Small intestine (tissue), 7 donors: ENCODE results near the gene EPHA5. TPM values are rescaled to one million over a fixed set of nuclear protein-coding genes. Genes with fewer than 3 reads are reported as not detected.

Experiments
- DNase-seq, 2 donors: peaks; one replicate each; pipeline versions ENCODE4 v3.0.0 to v3.0.0-alpha.2; 2013
- FAIRE-seq: peaks from 2 replicates; lab custom pipeline; 2012; peaks lifted over from hg19 to GRCh38; lab: Jason Lieb, UNC
- H3K27ac ChIP-seq, 3 donors: one replicate each; pipeline ENCODE4 v1.5.1; 2013; ENCODE audit warnings: low read length in 2 of 3, mild to moderate bottlenecking in 2 of 3, control low read depth in 1 of 3, inconsistent platforms in 1 of 3, low read depth in 1 of 3, moderate library complexity in 1 of 3
- H3K27me3 ChIP-seq, 3 donors: one replicate each; pipeline ENCODE4 v1.6.1; 2013; ENCODE audit warnings: low read length in 3 of 3, inconsistent platforms in 1 of 3; ENCODE audit not compliant: control insufficient read depth in 3 of 3, insufficient read depth in 3 of 3
- H3K36me3 ChIP-seq, 3 donors: one replicate each; pipeline ENCODE4 v1.6.1; 2013; ENCODE audit warnings: low read length in 3 of 3, inconsistent platforms in 1 of 3, low read depth in 1 of 3, mild to moderate bottlenecking in 1 of 3, moderate library complexity in 1 of 3; ENCODE audit not compliant: control insufficient read depth in 3 of 3, insufficient read depth in 2 of 3
- H3K4me1 ChIP-seq, 3 donors: one replicate each; pipeline ENCODE4 v1.6.1; 2013; ENCODE audit warnings: low read length in 2 of 3, inconsistent platforms in 1 of 3, low read depth in 1 of 3, mild to moderate bottlenecking in 1 of 3, moderate library complexity in 1 of 3; ENCODE audit not compliant: control insufficient read depth in 3 of 3, insufficient read depth in 2 of 3
- H3K4me3 ChIP-seq, 3 donors: one replicate each; pipeline ENCODE4 v1.5.1; 2013; ENCODE audit warnings: low read length in 3 of 3, control low read depth in 1 of 3, inconsistent platforms in 1 of 3, low read depth in 1 of 3, mild to moderate bottlenecking in 1 of 3, moderate library complexity in 1 of 3
- H3K9me3 ChIP-seq, 2 donors: one replicate each; pipeline ENCODE4 v1.6.1; 2013; ENCODE audit warnings: low read depth in 1 of 2, low read length in 1 of 2; ENCODE audit not compliant: control insufficient read depth in 2 of 2, insufficient read depth in 1 of 2
- WGBS, 3 donors: extraction: QIAGEN DNeasy Blood & Tissue Kit; methylation state at CpG; one replicate each; pipeline ENCODE4 v1.1.7; 2013; 5-methylcytosine and 5-hydroxymethylcytosine counted together
- polyA plus RNA-seq, 4 donors: library from polyadenylated mRNA; stranded (reverse) in 3 of 4; unstranded in 1 of 4; fragments of 200-250 nt in 3 of 4; fragments of 120-200 nt in 1 of 4; gene quantifications; one replicate each; pipeline versions ENCODE4 v1.2.1 to v1.2.3, GENCODE V29; 2013
- donor health status: healthy with polysubstance abuse.
- donor health status: control.
- donor health status: control.
- donor health status: Bipolar disorder and iron deficiency.
- donor health status: healthy.

EPHA5 gene
- polyA plus RNA-seq, 4 donors: 0.03 to 0.07 TPM; not detected in 2

GRCh38 chr4:65651751-65652150 is 18.5 kb downstream of the EPHA5 start:
- Histone ChIP-seq H3K9me3 (no peaks in the 10 kb centered on the region), H3K27ac (no peak overlapping the region), H3K36me3 (no peaks in the 10 kb centered on the region), H3K27me3 (no peaks in the 10 kb centered on the region), H3K4me1 (no peaks in the 10 kb centered on the region), H3K4me3 (no peak overlapping the region)
- 53 to 69% (median 57%) methylated on average over 3 of the region's 3 CpGs for WGBS, 3 donors
- DNase-seq: no peak
- no peak for FAIRE-seq

- FAIRE-seq: no peak
- 38 to 59% (median 46%) methylated on average over 1 of the region's 1 CpG for WGBS, 3 donors
Observed at GRCh38 chr4:65651031-65651430, 19.3 kb downstream of the EPHA5 start.

GRCh38 chr4:65646136-65646535 is 24.2 kb downstream of the EPHA5 start:
- no peaks in the 10 kb centered on the region for H3K9me3 ChIP-seq
- H3K27ac ChIP-seq: no peak overlapping the region
- no peaks in the 10 kb centered on the region for H3K36me3 ChIP-seq
- no peaks in the 10 kb centered on the region for H3K4me1 ChIP-seq
- H3K27me3 ChIP-seq: no peaks in the 10 kb centered on the region
- WGBS, 3 donors: 52 to 80% (median 74%) methylated on average over 1 of the region's 1 CpG
- FAIRE-seq (no peak), DNase-seq (no peak)
- H3K4me3 ChIP-seq: no peak overlapping the region

More at GRCh38 chr4:65651031-65651430, 19.3 kb downstream of the EPHA5 start:
- Histone ChIP-seq H3K36me3 (no peaks in the 10 kb centered on the region), H3K4me3 (no peak overlapping the region), H3K9me3 (no peaks in the 10 kb centered on the region), H3K4me1 (no peaks in the 10 kb centered on the region), H3K27me3 (no peaks in the 10 kb centered on the region), H3K27ac (no peak overlapping the region)
- no peak for DNase-seq

- WGBS, 3 donors: 52 to 64% (median 59%) methylated on average over 1 of the region's 1 CpG
- no peak for FAIRE-seq
- H3K4me3 ChIP-seq: no peak overlapping the region
- no peak for DNase-seq
- H3K4me1 ChIP-seq: no peaks in the 10 kb centered on the region
- no peaks in the 10 kb centered on the region for H3K9me3 ChIP-seq
- H3K27me3 ChIP-seq: no peaks in the 10 kb centered on the region
- H3K36me3 ChIP-seq: no peaks in the 10 kb centered on the region
- no peak overlapping the region for H3K27ac ChIP-seq
Observed at GRCh38 chr4:65645185-65645584, 25.1 kb downstream of the EPHA5 start.

- Histone ChIP-seq H3K27me3 (no peaks in the 10 kb centered on the region), H3K4me3 (no peak overlapping the region), H3K27ac (no peak overlapping the region), H3K36me3 (no peaks in the 10 kb centered on the region), H3K9me3 (no peaks in the 10 kb centered on the region), H3K4me1 (no peaks in the 10 kb centered on the region)
- DNase-seq (no peak), FAIRE-seq (no peak)
- WGBS, 3 donors: 28 to 44% (median 33%) methylated on average over 3 of the region's 3 CpGs
Observed at GRCh38 chr4:65635051-65635821, 35.1 kb downstream of the EPHA5 start.

- no peaks in the 10 kb centered on the region for H3K4me1 ChIP-seq
- FAIRE-seq (peak; percentile 59), DNase-seq (no peak)
- H3K36me3 ChIP-seq: no peaks in the 10 kb centered on the region
- H3K9me3 ChIP-seq: no peaks in the 10 kb centered on the region
- H3K4me3 ChIP-seq: no peak overlapping the region
- H3K27me3 ChIP-seq: no peaks in the 10 kb centered on the region
- no peak overlapping the region for H3K27ac ChIP-seq
Observed at GRCh38 chr4:65624651-65625050, 45.6 kb downstream of the EPHA5 start.

GRCh38 chr4:65623506-65623905 is 46.8 kb downstream of the EPHA5 start:
- Histone ChIP-seq H3K27me3 (no peaks in the 10 kb centered on the region), H3K9me3 (no peaks in the 10 kb centered on the region), H3K4me1 (no peaks in the 10 kb centered on the region), H3K27ac (no peak overlapping the region), H3K36me3 (no peaks in the 10 kb centered on the region), H3K4me3 (no peak overlapping the region)
- WGBS, 3 donors: 36 to 56% (median 52%) methylated on average over 1 of the region's 1 CpG
- FAIRE-seq: no peak
- DNase-seq: no peak

- no peak for FAIRE-seq
- H3K36me3 ChIP-seq: no peaks in the 10 kb centered on the region
Observed at GRCh38 chr4:65617416-65617815, 52.9 kb downstream of the EPHA5 start.

GRCh38 chr4:65604515-65604914 is 65.8 kb downstream of the EPHA5 start:
- WGBS, 3 donors: 58 to 77% (median 66%) methylated on average over 1 of the region's 1 CpG
- no peaks in the 10 kb centered on the region for H3K27me3 ChIP-seq

More at GRCh38 chr4:65617416-65617815, 52.9 kb downstream of the EPHA5 start:
- 16 to 53% (median 16%) methylated on average over 1 of the region's 1 CpG for WGBS, 3 donors
- Histone ChIP-seq H3K9me3 (no peaks in the 10 kb centered on the region), H3K4me1 (no peaks in the 10 kb centered on the region), H3K27me3 (no peaks in the 10 kb centered on the region), H3K27ac (no peak overlapping the region), H3K4me3 (no peak overlapping the region)
- DNase-seq: no peak

More at GRCh38 chr4:65604515-65604914, 65.8 kb downstream of the EPHA5 start:
- no peaks in the 10 kb centered on the region for H3K9me3 ChIP-seq
- no peaks in the 10 kb centered on the region for H3K36me3 ChIP-seq
- FAIRE-seq: no peak
- H3K4me3 ChIP-seq: no peak overlapping the region
- no peak for DNase-seq
- H3K27ac ChIP-seq: no peak overlapping the region
- H3K4me1 ChIP-seq: no peaks in the 10 kb centered on the region
